ENCODE measurements around the gene RNF7. TPM values are rescaled to one million over a fixed set of nuclear protein-coding genes. Genes with fewer than 3 reads are reported as not detected.

Gene RNF7
- total and polyA plus RNA-seq, 9 of the 15 experiments (the other 6 are each of a cell fraction or from before 2014, with no cell fraction given), result 38.8 to 133 (median 80.5) TPM

- TF ChIP-seq DPF2 (IDR thresholded peaks at IDR 0.05), result peak; percentile 82
- no peak for TF ChIP-seq LARP7 (IDR thresholded peaks at IDR 0.05)
- no peak for TF ChIP-seq NR2C2 (CRISPR knock-in tag; IDR thresholded peaks at IDR 0.05)
- TF ChIP-seq NR2C2 (tag; IDR thresholded peaks at IDR 0.05), result peak; percentile 74
Observed at GRCh38 chr3:141709126-141709770, 28.9 kb upstream of the RNF7 start (continued).

- ChIA-PET POLR2A (interaction anchor here (0.6 to 0.7 kb wide), 3 partner anchors 14 to 154 kb away, joined by 3 read pairs; no protein-coding TSS in a partner anchor), CTCF (ENCODE audit: low intra/inter-chr PET ratio) (no interaction called here)
- FAIRE-seq (no peak), ATAC-seq (no peak), DNase-seq (ENCODE audit: extremely low read depth in 1 of 4, low spot score in 3 of 4) (no peak)
- intact Hi-C loops (cut with micrococcal nuclease) (no loop called here), in situ Hi-C loops (cut with MboI) (no loop called here)
- Histone ChIP-seq H2AFZ (ENCODE audit: low read depth, low read length) (no peak overlapping the region), H3K9me3 (replicated peaks; ENCODE audit: control insufficient read depth, insufficient read depth, low read depth, low read length) (no peaks in the 10 kb centered on the region), H3K27ac (ENCODE audit: extremely low read depth, low read depth, low read length) (no peak overlapping the region), H3K4me1 (replicated peaks in 1 of 2; ENCODE audit: control insufficient read depth in 2 of 2, insufficient read depth in 2 of 2, low read length in 2 of 2) (peaks cover 0 to 5% of the 10 kb centered on the region in 2 experiments; a peak in 2 of 5 replicates), H3K9ac (ENCODE audit: insufficient read depth in 1 of 2, low read depth in 2 of 2, low read length in 2 of 2) (no peak overlapping the region), H3K27me3 (ENCODE audit: control insufficient read depth in 2 of 2, insufficient read depth in 2 of 2, low read length in 2 of 2) (no peaks in the 10 kb centered on the region), H3K36me3 (ENCODE audit: control insufficient read depth, insufficient read depth, low read length) (no peaks in the 10 kb centered on the region), H3K4me2 (ENCODE audit: insufficient read depth, low read length) (no peak overlapping the region), H3K4me3 (no peak overlapping the region), H3K79me2 (ENCODE audit: control insufficient read depth, insufficient read depth, low read length) (no peaks in the 10 kb centered on the region), H3K9me1 (ENCODE audit: control insufficient read depth, insufficient read depth, low read length) (no peaks in the 10 kb centered on the region), H4K20me1 (replicated peaks; ENCODE audit: control insufficient read depth, insufficient read depth, low read length) (no peaks in the 10 kb centered on the region)
- WGBS (ENCODE audit: insufficient coverage, low coverage, missing lambda C conversion rate), result 75% methylated on average over 6 of the region's 6 CpGs
- BruUV-seq (replicated peaks), result no TSS peak
- TF ChIP-seq SMARCE1 (IDR thresholded peaks at IDR 0.05) (no peak), ZNF354B (CRISPR knock-in tag; IDR thresholded peaks at IDR 0.05) (no peak), ATF4 (CRISPR knock-in tag; IDR thresholded peaks at IDR 0.05) (no peak), STAG1 (CRISPR knock-in tag; IDR thresholded peaks at IDR 0.05; ENCODE audit: borderline replicate concordance) (no peak), ELF4 (CRISPR knock-in tag; IDR thresholded peaks at IDR 0.05) (no peak), CEBPG (CRISPR knock-in tag; IDR thresholded peaks at IDR 0.05) (no peak), CEBPG (tag; conservative IDR thresholded peaks at IDR 0.05 in 1 of 2, IDR thresholded peaks at IDR 0.05 in 1 of 2) (no peak), ZNF398 (CRISPR knock-in tag; IDR thresholded peaks at IDR 0.05) (no peak), ZFP30 (CRISPR knock-in tag; IDR thresholded peaks at IDR 0.05; ENCODE audit: borderline replicate concordance) (no peak), CEBPB (tag; IDR thresholded peaks at IDR 0.05) (no peak), XRCC3 (IDR thresholded peaks at IDR 0.05) (no peak), HDAC6 (IDR thresholded peaks at IDR 0.05; ENCODE audit: low read depth, low read length) (no peak), ZNF212 (CRISPR knock-in tag; IDR thresholded peaks at IDR 0.05) (no peak), MYBL2 (IDR thresholded peaks at IDR 0.05; ENCODE audit: low read depth) (no peak), MYBL2 (CRISPR knock-in tag; IDR thresholded peaks at IDR 0.05; ENCODE audit: borderline replicate concordance) (no peak), MIER1 (IDR thresholded peaks at IDR 0.05; ENCODE audit: low read depth) (no peak), SMARCC2 (IDR thresholded peaks at IDR 0.05; ENCODE audit: low read depth) (no peak)
Observed at GRCh38 chr3:141710121-141710520, 28.0 kb upstream of the RNF7 start.

Data from K562 (cell line).